ENCODE results near the gene COQ10B.
"Not testable (repeated sequence)": the region's sequence is repeated elsewhere in the genome, so short reads cannot be mapped to it uniquely, and the experiment has no call there.

COQ10B gene

GRCh38 chr2:197450935-197451358 lies 2.4 kb upstream of the COQ10B start:
- not testable (repeated sequence) for DNase-seq (ENCODE audit: low read depth)

- DNase-seq (ENCODE audit: low read depth): no peak
These were observed 614 bp upstream of the COQ10B start for GRCh38 chr2:197452754-197453122.

GRCh38 chr2:197453914-197454398 lies 604 bp downstream of the COQ10B start:
- DNase-seq (ENCODE audit: low read depth): no peak

- no peak for DNase-seq (ENCODE audit: low read depth)
These were observed 1.6 kb downstream of the COQ10B start for GRCh38 chr2:197454923-197455322.

- no peak for DNase-seq (ENCODE audit: low read depth)
These were observed 2.1 kb downstream of the COQ10B start for GRCh38 chr2:197455428-197455827.

GRCh38 chr2:197460649-197461048 lies 7.3 kb downstream of the COQ10B start:
- no peak for DNase-seq (ENCODE audit: low read depth)

- no peak for DNase-seq (ENCODE audit: low read depth)
These were observed 7.7 kb downstream of the COQ10B start for GRCh38 chr2:197461057-197461456.

GRCh38 chr2:197464175-197464574 lies 10.8 kb downstream of the COQ10B start:
- no peak for DNase-seq (ENCODE audit: low read depth)

- DNase-seq (ENCODE audit: low read depth): no peak
These were observed 18.8 kb downstream of the COQ10B start for GRCh38 chr2:197472166-197472565.

GRCh38 chr2:197477797-197478196 lies 24.4 kb downstream of the COQ10B start:
- DNase-seq (ENCODE audit: low read depth): no peak

- no peak for DNase-seq (ENCODE audit: low read depth)
These were observed 27.0 kb downstream of the COQ10B start for GRCh38 chr2:197480165-197481036.

GRCh38 chr2:197484248-197484647 lies 30.9 kb downstream of the COQ10B start:
- not testable (repeated sequence) for DNase-seq (ENCODE audit: low read depth)

- no peak for DNase-seq (ENCODE audit: low read depth)
These were observed 32.8 kb downstream of the COQ10B start for GRCh38 chr2:197486175-197486574.

GRCh38 chr2:197487385-197487784 lies 34.0 kb downstream of the COQ10B start:
- no peak for DNase-seq (ENCODE audit: low read depth)

- no peak for DNase-seq (ENCODE audit: low read depth)
These were observed 42.2 kb downstream of the COQ10B start for GRCh38 chr2:197495433-197496134.

- no peak for DNase-seq (ENCODE audit: low read depth)
These were observed 43.3 kb downstream of the COQ10B start for GRCh38 chr2:197496695-197497094.

GRCh38 chr2:197497326-197497725 lies 44.0 kb downstream of the COQ10B start:
- no peak for DNase-seq (ENCODE audit: low read depth)

- DNase-seq (ENCODE audit: low read depth): no peak
These were observed 45.0 kb downstream of the COQ10B start for GRCh38 chr2:197498235-197498936.

GRCh38 chr2:197498937-197499593 lies 45.7 kb downstream of the COQ10B start:
- peak; percentile 53 for DNase-seq (ENCODE audit: low read depth)

- DNase-seq (ENCODE audit: low read depth): peak; percentile 100
These were observed 46.5 kb downstream of the COQ10B start, which contains the start of the genes HSPD1 and HSPE1 for GRCh38 chr2:197499594-197500502. Gene HSPD1 (minus strand): TSS chr2:197499840. CDS start chr2:197498848, 992 bp downstream. Gene HSPE1 (plus strand): TSS chr2:197500379. CDS start chr2:197500437, 58 bp downstream.
